CD4-positive, alpha-beta T cell treated with Interleukin-17A for 4 hours (primary cell): ENCODE measurements around the gene COG7.
"Not testable (repeated sequence)": the region's sequence is repeated elsewhere in the genome, so short reads cannot be mapped to it uniquely, and the experiment has no call there.

Source experiments
- DNase-seq: peaks from one replicate; pipeline ENCODE4 v3.0.0-alpha.2; 2020; ENCODE audit warnings: mixed read lengths

COG7 gene

GRCh38 chr16:23382279-23382678 is 70.7 kb downstream of the COG7 start:
- DNase-seq: no peak

DNA sequence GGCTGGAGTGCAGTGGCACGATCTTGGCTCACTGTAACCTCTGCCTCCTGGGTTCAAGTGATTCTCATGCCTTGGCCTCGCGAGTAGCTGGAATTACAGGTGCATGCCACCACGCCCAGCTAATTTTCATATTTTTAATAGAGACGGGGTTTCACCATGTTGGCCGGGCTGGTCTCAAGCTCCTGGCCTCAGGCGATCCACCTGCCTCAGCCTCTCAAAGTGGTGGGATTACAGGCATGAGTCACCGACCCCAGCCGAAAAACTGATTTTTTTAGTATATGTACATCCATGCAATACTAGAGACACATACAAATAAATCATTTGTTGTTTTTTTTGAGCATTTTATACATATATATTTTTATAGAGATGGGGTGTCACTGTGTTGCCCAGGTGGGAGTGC is 71.3 kb downstream of the COG7 start:
- DNase-seq: not testable (repeated sequence)

DNA sequence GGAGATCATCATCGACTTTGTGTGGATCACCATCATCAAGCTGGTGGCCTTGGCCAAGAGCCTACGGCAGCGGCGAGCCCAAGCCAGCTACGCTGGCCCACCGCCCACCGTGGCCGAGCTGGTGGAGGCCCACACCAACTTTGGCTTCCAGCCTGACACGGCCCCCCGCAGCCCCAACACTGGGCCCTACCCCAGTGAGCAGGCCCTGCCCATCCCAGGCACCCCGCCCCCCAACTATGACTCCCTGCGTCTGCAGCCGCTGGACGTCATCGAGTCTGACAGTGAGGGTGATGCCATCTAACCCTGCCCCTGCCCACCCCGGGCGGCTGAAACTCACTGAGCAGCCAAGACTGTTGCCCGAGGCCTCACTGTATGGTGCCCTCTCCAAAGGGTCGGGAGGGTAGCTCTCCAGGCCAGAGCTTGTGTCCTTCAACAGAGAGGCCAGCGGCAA is 72.5 kb downstream of the COG7 start:
- DNase-seq: no peak

DNA sequence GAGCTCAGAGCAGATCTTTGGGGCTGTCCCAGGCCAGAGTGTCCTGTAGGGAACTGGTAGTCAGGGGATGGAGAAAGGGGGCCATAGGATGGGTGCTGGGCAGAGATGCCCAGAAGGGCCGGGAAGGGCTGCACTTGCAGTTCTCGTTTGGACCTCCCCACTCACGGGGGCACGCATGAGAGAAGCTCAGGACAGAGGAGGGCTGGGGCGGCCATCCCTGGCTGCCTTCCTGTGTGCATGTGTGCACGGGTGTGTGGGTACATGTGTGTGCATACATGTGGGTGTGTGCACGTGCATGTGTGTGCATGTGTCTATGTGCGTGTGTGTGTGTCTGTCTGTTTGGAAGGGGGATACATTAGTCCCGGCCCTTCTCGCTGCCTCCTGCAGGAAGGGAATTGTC is 73.3 kb downstream of the COG7 start:
- no peak for DNase-seq

DNA sequence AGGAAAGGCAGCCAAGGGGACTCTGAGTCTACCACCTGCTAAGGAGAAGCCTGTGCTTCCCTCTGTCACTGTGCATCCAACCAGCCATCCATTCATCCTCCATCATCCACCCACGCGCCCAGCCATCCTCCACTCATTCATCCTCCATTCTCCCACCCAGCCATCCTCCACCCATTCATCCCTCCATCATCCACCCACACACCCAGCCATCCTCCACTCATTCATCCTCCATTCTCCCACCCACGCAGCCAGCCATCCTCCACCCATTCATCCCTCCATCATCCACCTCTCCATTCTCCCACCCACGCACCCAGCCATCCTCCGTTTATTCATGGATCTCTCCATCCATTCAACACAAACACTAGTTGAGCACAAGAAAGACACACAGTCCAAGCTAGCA is 74.1 kb downstream of the COG7 start:
- no peak for DNase-seq

- DNase-seq: no peak
Measured at GRCh38 chr16:23378256-23378655, 74.7 kb downstream of the COG7 start.

DNA sequence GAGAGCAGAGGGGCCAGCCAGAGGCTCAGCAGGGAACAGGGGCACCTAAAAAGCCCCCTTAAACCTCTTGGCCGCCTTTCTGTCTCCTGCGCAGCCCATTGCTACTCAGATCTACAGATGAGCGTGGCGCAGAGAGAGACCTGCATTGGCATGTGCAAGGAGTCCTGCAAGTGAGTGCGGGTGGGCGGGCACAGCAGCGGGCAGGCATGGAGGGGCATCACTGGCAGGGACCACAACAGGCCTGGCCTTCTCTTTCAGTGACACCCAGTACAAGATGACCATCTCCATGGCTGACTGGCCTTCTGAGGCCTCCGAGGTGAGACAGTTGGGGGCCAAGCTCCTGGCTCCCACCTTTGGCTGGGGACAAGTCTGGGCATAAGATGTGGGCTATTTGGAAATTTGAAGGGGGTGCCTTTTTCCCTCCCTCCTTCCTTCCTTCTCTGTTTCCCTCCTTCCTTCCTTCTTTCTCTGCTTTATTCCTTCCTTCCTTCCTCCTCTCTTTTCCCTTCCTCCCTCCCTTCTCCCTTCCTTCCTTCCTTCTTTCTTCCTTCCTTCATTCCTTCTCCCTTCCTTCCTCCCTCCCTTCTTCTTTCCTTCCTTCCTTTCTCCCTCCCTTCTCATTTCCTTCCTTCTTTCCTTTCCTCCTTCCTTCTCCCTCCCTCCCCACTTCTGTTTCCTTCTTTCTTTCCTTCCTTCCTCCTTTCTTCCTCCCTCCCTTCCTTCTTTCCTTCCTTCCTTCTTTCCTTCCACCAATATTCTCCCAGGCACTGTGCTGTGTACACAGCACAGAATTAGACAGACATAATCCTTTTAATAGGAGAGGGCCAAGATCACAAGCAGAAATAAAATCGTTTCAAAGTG is 75.7 kb downstream of the COG7 start:
- DNase-seq: no peak

DNA sequence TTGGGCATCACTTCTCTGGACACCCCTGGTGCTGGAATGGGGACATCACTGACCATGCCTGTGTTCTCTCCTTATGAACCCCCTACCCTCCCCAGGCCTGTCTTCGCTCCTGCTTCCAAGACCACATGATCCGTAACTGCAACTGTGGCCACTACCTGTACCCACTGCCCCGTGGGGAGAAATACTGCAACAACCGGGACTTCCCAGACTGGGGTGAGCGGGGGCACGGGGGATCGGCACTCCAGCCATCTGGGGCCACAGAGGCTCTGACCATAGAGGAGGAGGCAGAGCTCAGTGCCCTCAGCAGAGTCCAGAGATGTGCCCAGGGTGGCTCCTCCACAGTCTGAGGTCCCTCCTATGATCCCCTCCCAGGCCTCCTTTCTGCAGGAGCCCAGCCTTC is 77.3 kb downstream of the COG7 start:
- no peak for DNase-seq

DNA sequence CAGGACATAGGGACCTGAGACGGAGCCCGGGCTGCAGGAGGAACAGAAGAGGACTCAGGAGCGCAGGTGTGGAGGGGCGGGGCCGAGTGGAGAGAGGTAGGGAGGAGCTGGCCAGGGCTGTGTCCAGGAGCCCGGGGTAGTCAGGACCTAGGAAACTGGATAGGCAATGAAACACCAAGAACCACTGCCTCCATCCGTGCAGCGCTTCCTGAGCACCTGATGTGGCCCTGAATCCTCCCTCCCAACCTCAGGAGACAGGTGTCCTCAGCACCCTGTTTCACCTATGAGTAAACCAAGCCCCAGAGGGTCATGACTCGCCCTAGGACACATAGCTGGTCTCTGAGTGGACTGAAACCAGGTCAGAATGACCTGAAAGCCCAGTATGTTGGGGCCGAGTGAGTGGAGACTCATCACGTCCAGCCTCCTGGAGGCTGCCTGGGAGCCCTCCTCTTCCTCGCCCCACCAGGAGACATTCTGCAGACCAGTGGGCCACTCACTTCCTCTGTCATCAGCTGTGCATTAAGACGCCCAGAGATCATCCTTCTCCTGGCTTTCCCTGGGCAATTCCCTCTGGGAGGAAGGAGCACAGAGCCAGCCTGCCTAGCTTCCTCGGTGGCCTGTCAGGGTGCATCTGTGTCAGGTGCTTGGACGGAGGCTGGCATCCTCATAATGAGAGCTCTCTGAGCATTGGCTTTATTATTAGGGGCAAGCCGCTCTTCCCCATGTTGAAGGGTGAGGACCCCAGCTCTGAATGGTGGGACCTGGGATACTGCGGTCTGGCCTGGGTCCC is 78.1 kb downstream of the COG7 start:
- DNase-seq: no peak

GRCh38 chr16:23373436-23374219 is 79.4 kb downstream of the COG7 start:
- no peak for DNase-seq

DNA sequence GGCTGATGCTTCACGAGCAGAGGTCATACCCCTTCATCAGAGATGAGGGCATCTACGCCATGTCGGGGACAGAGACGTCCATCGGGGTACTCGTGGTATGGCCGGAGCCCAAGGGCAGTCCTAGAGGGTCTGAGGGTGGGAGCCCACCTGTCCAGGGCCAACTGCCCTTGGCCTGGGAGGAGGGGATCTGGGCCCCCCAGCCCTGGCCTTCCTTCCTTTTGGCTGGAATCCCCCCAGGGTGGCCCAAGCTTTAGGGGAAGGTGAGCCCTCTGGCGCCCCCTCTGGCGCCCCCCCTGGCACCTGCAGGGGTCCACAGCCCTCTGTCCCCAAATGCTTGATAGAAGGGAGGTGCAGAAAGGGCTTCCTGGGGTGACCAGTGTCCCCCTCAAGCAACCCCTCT is 81.6 kb downstream of the COG7 start:
- no peak for DNase-seq

DNA sequence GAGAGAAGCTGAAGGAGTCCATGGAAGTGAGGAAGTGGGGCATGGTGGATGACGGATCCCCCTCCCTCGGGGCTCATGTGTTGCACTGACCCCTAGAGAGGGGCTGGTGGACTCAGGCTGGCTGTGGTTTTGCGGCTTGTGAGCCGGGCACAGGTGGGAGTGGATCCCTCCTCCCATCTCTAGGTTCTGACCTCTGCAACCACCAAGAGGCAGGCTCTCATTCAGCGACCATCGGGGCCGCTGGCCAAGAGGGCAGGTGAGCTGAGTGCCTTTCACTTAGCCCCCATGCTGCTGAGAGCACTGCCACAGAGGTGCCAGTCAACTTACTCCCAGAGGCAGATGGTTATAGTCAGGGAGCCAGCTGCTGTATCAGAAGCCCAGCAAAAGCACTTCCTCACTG is 83.6 kb downstream of the COG7 start:
- no peak for DNase-seq

DNA sequence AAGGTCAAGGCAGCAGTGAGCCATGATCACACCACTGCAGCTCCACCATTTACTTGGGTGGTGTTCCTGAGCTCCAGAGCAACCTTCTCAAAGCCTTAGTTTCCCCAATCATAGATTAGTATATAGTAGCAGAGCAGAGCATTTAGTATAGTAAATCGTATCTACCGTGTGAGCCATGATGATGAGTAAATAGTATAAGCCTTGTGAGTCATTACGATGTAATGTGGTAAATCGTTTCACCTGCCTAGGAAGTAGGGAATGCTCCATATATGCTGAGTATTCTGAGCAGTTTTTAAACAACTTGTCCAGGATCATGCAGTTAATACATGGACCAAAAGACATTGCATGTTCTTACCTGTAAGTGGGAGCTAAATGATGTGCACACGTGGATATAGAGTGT is 84.5 kb downstream of the COG7 start:
- DNase-seq: no peak

DNA sequence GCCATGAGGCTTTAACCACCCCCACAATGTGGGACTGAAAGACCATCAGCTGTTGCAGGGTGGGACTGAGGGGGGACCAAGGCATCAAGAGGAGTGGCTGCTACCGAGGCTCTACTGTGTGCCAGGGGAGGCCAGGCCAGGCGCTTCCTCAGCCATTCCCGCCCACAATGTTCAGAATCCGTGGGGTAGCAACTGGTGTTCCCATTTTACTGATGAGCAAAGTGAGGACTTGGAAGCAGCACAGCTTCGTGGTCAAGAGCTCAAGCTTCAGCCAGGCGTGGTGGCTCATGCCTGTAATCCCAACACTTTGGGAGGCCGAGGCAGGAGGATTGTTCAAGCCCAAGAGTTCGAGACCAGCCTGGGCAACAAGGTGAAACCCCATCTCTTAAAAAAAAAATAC is 85.0 kb downstream of the COG7 start:
- no peak for DNase-seq

DNA sequence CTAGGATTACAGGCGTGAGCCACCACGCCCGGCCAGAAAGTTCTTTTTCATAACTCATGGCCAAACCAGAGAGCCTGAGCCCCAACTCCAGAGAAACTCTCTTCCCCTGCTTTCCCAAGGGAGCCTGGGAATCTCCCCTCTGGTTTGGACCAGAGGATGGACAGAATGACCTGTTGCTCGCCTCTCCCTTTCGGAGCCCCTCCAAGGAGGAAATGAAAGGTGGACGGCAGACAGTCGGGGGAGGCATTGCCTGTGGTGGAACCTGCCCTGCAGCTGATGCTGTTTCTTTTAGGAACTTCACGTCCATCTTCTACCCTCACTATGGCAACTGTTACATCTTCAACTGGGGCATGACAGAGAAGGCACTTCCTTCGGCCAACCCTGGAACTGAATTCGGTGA is 85.4 kb downstream of the COG7 start:
- DNase-seq: no peak

DNA sequence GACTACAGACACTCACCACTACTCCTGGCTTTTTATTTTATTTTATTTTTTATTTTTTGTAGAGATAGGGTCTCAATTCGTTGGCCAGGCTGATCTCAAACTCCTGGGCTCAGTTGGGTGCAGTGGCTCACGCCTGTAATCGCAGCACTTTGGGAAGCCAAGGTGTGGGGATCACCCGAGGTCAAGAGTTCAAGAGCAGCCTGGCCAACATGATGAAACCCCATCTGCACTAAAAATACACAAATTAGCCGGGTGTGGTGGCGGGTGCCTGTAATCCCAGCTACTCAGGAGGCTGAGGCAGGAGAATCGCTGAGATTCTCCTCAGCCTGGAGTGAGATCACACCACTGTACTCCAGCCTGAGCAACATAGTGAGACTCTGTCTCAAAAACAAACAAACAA is 86.6 kb downstream of the COG7 start:
- not testable (repeated sequence) for DNase-seq

- DNase-seq: no peak
Measured at GRCh38 chr16:23365602-23366240, 87.3 kb downstream of the COG7 start.

DNA sequence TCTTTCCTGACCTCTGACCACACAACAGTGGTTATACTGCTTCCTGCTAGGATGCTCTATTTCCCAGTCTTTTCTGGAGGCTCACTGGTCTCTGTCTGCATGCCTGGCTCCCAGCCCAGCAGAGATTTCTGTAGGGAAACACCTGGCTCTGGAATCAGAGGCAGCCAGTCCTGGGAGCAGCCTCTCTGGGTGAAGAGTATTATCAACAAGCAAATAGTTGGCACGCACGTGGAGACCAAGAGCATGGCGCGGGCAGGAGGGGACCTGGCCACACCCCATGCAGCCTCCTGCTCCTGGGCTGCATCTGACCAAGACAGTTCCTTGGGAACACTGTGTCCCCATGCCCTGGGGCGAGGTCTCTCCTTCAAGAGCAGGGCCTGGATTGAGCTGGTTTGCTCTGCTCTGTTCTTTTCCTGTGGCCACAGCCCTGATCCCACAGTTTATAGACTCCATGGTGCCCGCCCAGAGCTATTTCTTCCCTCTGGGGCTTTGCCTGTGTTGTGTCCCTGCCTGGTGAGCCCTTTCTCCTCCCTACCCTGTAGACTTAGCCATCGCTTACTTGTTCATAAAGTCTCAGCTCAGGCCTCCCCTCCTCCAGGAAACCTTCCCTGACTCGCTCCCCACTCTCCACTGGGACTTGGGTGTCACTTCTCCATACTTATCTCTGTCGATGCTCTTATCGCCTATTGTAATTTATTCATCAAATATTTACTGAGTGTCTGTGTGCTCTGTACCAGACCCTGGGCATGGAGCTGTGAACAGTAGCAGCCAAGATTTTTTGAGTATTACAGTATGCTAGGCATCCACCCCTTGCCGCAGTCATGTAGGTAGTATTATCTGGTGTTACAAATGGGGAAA is 90.3 kb downstream of the COG7 start:
- DNase-seq: no peak

GRCh38 chr16:23359092-23359760 is 93.8 kb downstream of the COG7 start:
- no peak for DNase-seq

GRCh38 chr16:23357761-23358290 is 95.2 kb downstream of the COG7 start:
- DNase-seq: no peak

DNA sequence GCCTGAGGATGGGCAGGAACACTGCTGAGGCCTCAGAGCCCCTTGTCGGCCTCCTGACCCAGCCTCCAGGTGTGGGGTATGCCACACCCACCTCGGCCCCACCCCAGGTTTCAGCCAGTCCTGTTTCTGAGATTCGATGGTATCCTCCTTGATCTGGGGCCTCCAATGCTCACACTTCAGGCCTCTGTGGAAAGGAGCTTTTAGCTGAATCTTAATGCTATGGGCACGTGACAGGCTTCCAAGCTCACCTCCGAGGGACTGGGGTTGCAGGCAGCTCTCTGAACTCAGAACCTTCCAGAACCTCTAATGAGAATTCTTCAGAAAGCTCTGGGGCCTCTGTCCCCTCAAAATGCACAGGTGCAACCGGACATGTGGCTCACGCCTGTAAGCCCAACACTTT is 96.0 kb downstream of the COG7 start:
- DNase-seq: no peak
